H9 (cell line): Measurements from ENCODE around the gene TBC1D20. TPM values are rescaled to one million over a fixed set of nuclear protein-coding genes. Genes with fewer than 3 reads are reported as not detected.

Source experiments
- DNase-seq: peaks from one replicate; pipeline ENCODE4 v3.0.0-alpha.2; 2017
- H2AFZ ChIP-seq: one replicate; pipeline ENCODE4 v1.6.1; 2013; ENCODE audit warnings: mild to moderate bottlenecking, low read length, control low read depth, moderate library complexity
- H2AK5ac ChIP-seq: 2 replicates; pipeline ENCODE4 v1.6.1; 2013; ENCODE audit warnings: low read length, control low read depth, mixed read lengths; ENCODE audit not compliant: insufficient read length
- H2BK120ac ChIP-seq: one replicate; pipeline ENCODE4 v1.6.1; 2013; ENCODE audit warnings: low read depth, mild to moderate bottlenecking, low read length, control low read depth, inconsistent platforms; ENCODE audit not compliant: poor library complexity, severe bottlenecking
- H2BK12ac ChIP-seq: 2 replicates; pipeline ENCODE4 v1.6.1; 2013; ENCODE audit warnings: low read length, control low read depth, mixed read lengths, low read depth; ENCODE audit not compliant: insufficient read length
- H2BK15ac ChIP-seq: 2 replicates; pipeline ENCODE4 v1.6.1; 2013; ENCODE audit warnings: low read depth, low read length, control low read depth
- H2BK20ac ChIP-seq: one replicate; pipeline ENCODE4 v1.6.1; 2013; ENCODE audit warnings: low read depth, mild to moderate bottlenecking, low read length, control low read depth, inconsistent platforms; ENCODE audit not compliant: poor library complexity, severe bottlenecking
- H2BK5ac ChIP-seq: 2 replicates; pipeline ENCODE4 v1.6.1; 2013; ENCODE audit warnings: low read length, control low read depth, mixed read lengths; ENCODE audit not compliant: insufficient read length
- H3K14ac ChIP-seq: 2 replicates; pipeline ENCODE4 v1.6.1; 2013; ENCODE audit warnings: low read length, control low read depth; ENCODE audit not compliant: insufficient read depth
- H3K18ac ChIP-seq: 2 replicates; pipeline ENCODE4 v1.6.1; 2013; ENCODE audit warnings: low read depth, mild to moderate bottlenecking, mixed read lengths, low read length, control low read depth; ENCODE audit not compliant: insufficient read length
- H3K23ac ChIP-seq: 2 replicates; pipeline ENCODE4 v1.6.1; 2013; ENCODE audit warnings: low read length, control low read depth, mixed read lengths, low read depth; ENCODE audit not compliant: insufficient read length
- H3K23me2 ChIP-seq: 2 replicates; pipeline ENCODE4 v1.6.1; 2013; ENCODE audit warnings: low read depth, mild to moderate bottlenecking, mixed read lengths, low read length, control low read depth; ENCODE audit not compliant: insufficient read length, poor library complexity, severe bottlenecking
- H3K27ac ChIP-seq: 2 replicates; pipeline ENCODE4 v1.5.1; 2013; ENCODE audit warnings: low read length, control low read depth, mixed read lengths, low read depth; ENCODE audit not compliant: insufficient read length
- H3K27me3 ChIP-seq: 2 replicates; pipeline ENCODE4 v1.6.1; 2013; ENCODE audit warnings: low read length, control low read depth, inconsistent platforms; ENCODE audit not compliant: insufficient read depth
- H3K4ac ChIP-seq: 2 replicates; pipeline ENCODE4 v1.6.1; 2013; ENCODE audit warnings: low read depth, mild to moderate bottlenecking, control low read depth, inconsistent platforms, low read length, moderate library complexity
- H3K4me1 ChIP-seq: 2 replicates; pipeline ENCODE4 v1.6.1; 2013; ENCODE audit warnings: low read length, control low read depth, inconsistent platforms; ENCODE audit not compliant: insufficient read depth
- H3K4me2 ChIP-seq: 2 replicates; pipeline ENCODE4 v1.6.1; 2013; ENCODE audit warnings: low read length, control low read depth, mixed read lengths; ENCODE audit not compliant: insufficient read length, insufficient read depth
- H3K56ac ChIP-seq: 2 replicates; pipeline ENCODE4 v1.6.1; 2013; ENCODE audit warnings: low read depth, mild to moderate bottlenecking, mixed read lengths, low read length, control low read depth; ENCODE audit not compliant: insufficient read length
- H3K79me1 ChIP-seq: 2 replicates; pipeline ENCODE4 v1.6.1; 2013; ENCODE audit warnings: low read depth, mild to moderate bottlenecking, moderate library complexity, low read length, control low read depth, inconsistent platforms; ENCODE audit not compliant: insufficient read depth, poor library complexity, severe bottlenecking
- H3K79me2 ChIP-seq: 2 replicates; pipeline ENCODE4 v1.6.1; 2013; ENCODE audit warnings: low read length, control low read depth, inconsistent platforms; ENCODE audit not compliant: insufficient read depth
- H3K9ac ChIP-seq: 2 replicates; pipeline ENCODE4 v1.6.1; 2013; ENCODE audit warnings: low read length, control low read depth, mixed read lengths; ENCODE audit not compliant: insufficient read length; ENCODE audit errors: extremely low read depth
- H3K9me3 ChIP-seq: one replicate; pipeline ENCODE4 v1.6.1; 2013; ENCODE audit warnings: low read depth, low read length, inconsistent platforms; ENCODE audit not compliant: control insufficient read depth
- H3T11ph ChIP-seq: one replicate; pipeline ENCODE4 v1.6.1; 2013; ENCODE audit warnings: mild to moderate bottlenecking, low read length, control low read depth, inconsistent platforms
- H4K20me1 ChIP-seq: one replicate; pipeline ENCODE4 v1.6.1; 2013; ENCODE audit not compliant: control insufficient read depth, insufficient read length, insufficient read depth
- H4K5ac ChIP-seq: 2 replicates; pipeline ENCODE4 v1.6.1; 2013; ENCODE audit warnings: low read depth, mild to moderate bottlenecking, mixed read lengths, low read length, control low read depth; ENCODE audit not compliant: insufficient read length
- H4K8ac ChIP-seq: replicated peaks from 2 replicates; pipeline ENCODE4 v1.6.1; 2013; ENCODE audit warnings: low read length, control low read depth, mixed read lengths, low read depth; ENCODE audit not compliant: insufficient read length
- H4K91ac ChIP-seq: 2 replicates; pipeline ENCODE4 v1.6.1; 2013; ENCODE audit warnings: low read depth, mild to moderate bottlenecking, moderate library complexity, mixed read lengths, low read length, control low read depth; ENCODE audit not compliant: insufficient read length
- H3K27ac Mint-ChIP-seq, 3 experiments: 2 replicates in 2 of 3; 3 replicates in 1 of 3; pipeline ENCODE4 v1.8.0; 2020 to 2021; ENCODE audit warnings: mixed read lengths in 3 of 3, mild to moderate bottlenecking in 1 of 3, moderate library complexity in 1 of 3
- H3K27me3 Mint-ChIP-seq: 2 replicates; pipeline ENCODE4 v1.8.0; 2021; ENCODE audit warnings: low read depth, mild to moderate bottlenecking, moderate library complexity, mixed read lengths
- H3K36me3 Mint-ChIP-seq, 3 experiments: 2 replicates in 2 of 3; 3 replicates in 1 of 3; pipeline ENCODE4 v1.8.0; 2020 to 2021; ENCODE audit warnings: low read depth in 3 of 3, mixed read lengths in 3 of 3; ENCODE audit not compliant: insufficient read depth in 1 of 3
- H3K4me1 Mint-ChIP-seq, 2 experiments: 2 replicates each; pipeline ENCODE4 v1.8.0; 2020; ENCODE audit warnings: mixed read lengths in 2 of 2
- H3K4me3 Mint-ChIP-seq, 2 experiments: 2 replicates in 1 of 2; 3 replicates in 1 of 2; pipeline ENCODE4 v1.8.0; 2020 to 2021; ENCODE audit warnings: mild to moderate bottlenecking in 2 of 2, mixed read lengths in 2 of 2, moderate library complexity in 1 of 2
- H3K9me3 Mint-ChIP-seq, 2 experiments: 2 replicates in 1 of 2; 3 replicates in 1 of 2; pipeline ENCODE4 v1.8.0; 2020; ENCODE audit warnings: mild to moderate bottlenecking in 2 of 2, mixed read lengths in 2 of 2, moderate library complexity in 1 of 2
- CTCF ChIP-seq: fragments of 200-600 bp; sonication (generic); conservative IDR thresholded peaks from 3 replicates; pipeline ENCODE4 v1.8.0; 2021; ENCODE audit warnings: antibody characterized with exemption, mild to moderate bottlenecking
- WGBS: extraction: QIAGEN DNeasy Blood & Tissue Kit; methylation state at CpG from one replicate; pipeline ENCODE4 v1.1.7; 2013; ENCODE audit warnings: missing lambda C conversion rate, low lambda C conversion rate, mixed read lengths; ENCODE audit not compliant: insufficient read length; ENCODE audit errors: extremely low coverage; 5-methylcytosine and 5-hydroxymethylcytosine counted together
- total RNA-seq: library from RNA; stranded (reverse); gene quantifications from 2 replicates; pipeline ENCODE4 v1.2.1, GENCODE V29; 2021

Gene TBC1D20
- total RNA-seq, 1 experiment from 2014 or later, result 17.9 TPM

DNA sequence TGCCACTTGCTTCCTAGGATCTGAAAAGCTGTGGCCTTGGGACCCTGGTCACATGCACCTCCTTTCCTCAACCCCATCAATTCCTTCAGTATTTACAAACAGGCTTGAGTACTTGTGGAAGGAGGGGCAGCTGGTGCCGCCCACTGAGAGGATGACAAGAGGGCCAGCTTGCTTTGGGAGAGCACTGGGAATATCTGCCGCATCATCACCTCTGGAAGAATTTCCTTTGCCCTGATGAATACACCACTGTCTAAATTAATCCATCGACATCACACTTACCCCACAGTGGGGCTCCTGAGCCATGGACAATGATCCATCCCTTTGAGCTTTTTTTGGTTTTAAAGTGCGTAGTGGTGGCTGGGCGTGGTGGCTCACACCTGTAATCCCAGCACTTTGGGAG is 25.9 kb downstream of the TBC1D20 start:
- Mint-ChIP-seq H3K4me3 (no peak overlapping the region), H3K27me3 (peaks cover 36% of the 10 kb centered on the region), H3K9me3 (no peaks in the 10 kb centered on the region), H3K4me1 (peaks cover 23 to 25% of the 10 kb centered on the region in 2 experiments), H3K27ac (no peak overlapping the region), H3K36me3 (peaks cover 29 to 67% (median 59%) of the 10 kb centered on the region in 3 experiments; a peak in 6 of 7 replicates)
- H3K4me1 ChIP-seq, result peaks cover 3% of the 10 kb centered on the region; the same call in 1 of the 2 replicates
- H3K9ac ChIP-seq, result no peak overlapping the region
- no peak for DNase-seq
- H4K5ac ChIP-seq, result no peak overlapping the region
- H2AK5ac ChIP-seq, result no peak overlapping the region
- H3K4ac ChIP-seq, result no peak overlapping the region
- no peaks in the 10 kb centered on the region for H3K9me3 ChIP-seq
- no peak overlapping the region for H2BK20ac ChIP-seq
- H4K20me1 ChIP-seq, result no peaks in the 10 kb centered on the region
- no peaks in the 10 kb centered on the region for H3K23me2 ChIP-seq
- H4K91ac ChIP-seq, result no peak overlapping the region
- H2AFZ ChIP-seq, result no peak overlapping the region
- no peaks in the 10 kb centered on the region for H3K79me1 ChIP-seq
- H2BK15ac ChIP-seq, result no peak overlapping the region
- H3K27me3 ChIP-seq, result peaks cover 5% of the 10 kb centered on the region; the same call in 1 of the 2 replicates
- H3K23ac ChIP-seq, result no peak overlapping the region
- no peak overlapping the region for H2BK120ac ChIP-seq
- no peak overlapping the region for H3K14ac ChIP-seq
- H4K8ac ChIP-seq, result no peak overlapping the region
- H3K27ac ChIP-seq, result no peak overlapping the region
- TF ChIP-seq CTCF, result no peak
- H3K18ac ChIP-seq, result no peak overlapping the region
- no peak overlapping the region for H3K56ac ChIP-seq
- no CpG with 5 or more reads among the region's 5 CpGs for WGBS
- no peaks in the 10 kb centered on the region for H3K79me2 ChIP-seq
- no peak overlapping the region for H3K4me2 ChIP-seq
- H2BK12ac ChIP-seq, result no peak overlapping the region
- H3T11ph ChIP-seq, result no peak overlapping the region
- no peak overlapping the region for H2BK5ac ChIP-seq
